Measurements from ENCODE around the gene RDH13. TPM values are rescaled to one million over a fixed set of nuclear protein-coding genes. Genes with fewer than 3 reads are reported as not detected.
A peak's percentile ranks its signal among the peaks of the same experiment; 100 is the strongest.
"Not testable (repeated sequence)": the region's sequence is repeated elsewhere in the genome, so short reads cannot be mapped to it uniquely, and the experiment has no call there.

RDH13 gene
- total RNA-seq, 1 experiment from 2014 or later: 30.5 TPM

- H3K9me3 ChIP-seq (replicated peaks): 0 out of 2 replicates have a peak, but pooled peaks cover 3% of the 10 kb centered on the region
- no peaks in the 10 kb centered on the region for H3K4me1 ChIP-seq
- no peak for DNase-seq
- no peaks in the 10 kb centered on the region for H3K36me3 ChIP-seq
- H3K27me3 ChIP-seq: no peaks in the 10 kb centered on the region
- H3K27ac ChIP-seq: peak overlapping the region; percentile 90
- H3K4me3 ChIP-seq: peak overlapping the region; percentile 52
Measured at GRCh38 chr19:55031178-55031577, 31.8 kb downstream of the RDH13 start.

- Histone ChIP-seq H3K9me3 (replicated peaks) (0 out of 2 replicates have a peak, but pooled peaks cover 5% of the 10 kb centered on the region), H3K4me1 (no peaks in the 10 kb centered on the region), H3K36me3 (no peaks in the 10 kb centered on the region), H3K27me3 (no peaks in the 10 kb centered on the region), H3K27ac (no peak overlapping the region), H3K4me3 (no peak overlapping the region)
- DNase-seq: no peak
Measured at GRCh38 chr19:55028757-55029156, 34.2 kb downstream of the RDH13 start.

GRCh38 chr19:55027472-55028337 lies 35.2 kb downstream of the RDH13 start:
- 0 out of 2 replicates have a peak, but pooled peaks cover 5% of the 10 kb centered on the region for H3K9me3 ChIP-seq (replicated peaks)
- no peak for DNase-seq
- H3K4me1 ChIP-seq: no peaks in the 10 kb centered on the region
- H3K27me3 ChIP-seq: no peaks in the 10 kb centered on the region
- H3K27ac ChIP-seq: no peak overlapping the region
- H3K36me3 ChIP-seq: no peaks in the 10 kb centered on the region
- H3K4me3 ChIP-seq: no peak overlapping the region

GRCh38 chr19:55027140-55027471 lies 35.8 kb downstream of the RDH13 start:
- not testable (repeated sequence) for H3K27me3 ChIP-seq; DNase-seq; H3K27ac ChIP-seq; H3K4me1 ChIP-seq; H3K4me3 ChIP-seq; H3K9me3 ChIP-seq (replicated peaks); H3K36me3 ChIP-seq

- H3K4me1 ChIP-seq: no peaks in the 10 kb centered on the region
- DNase-seq: no peak
- 0 out of 2 replicates have a peak, but pooled peaks cover 5% of the 10 kb centered on the region for H3K9me3 ChIP-seq (replicated peaks)
- no peaks in the 10 kb centered on the region for H3K27me3 ChIP-seq
- no peak overlapping the region for H3K27ac ChIP-seq
- H3K36me3 ChIP-seq: no peaks in the 10 kb centered on the region
- no peak overlapping the region for H3K4me3 ChIP-seq
Measured at GRCh38 chr19:55024111-55024510, 38.8 kb downstream of the RDH13 start.

GRCh38 chr19:55020351-55020750 lies 42.6 kb downstream of the RDH13 start:
- not testable (repeated sequence) for H3K36me3 ChIP-seq; H3K4me3 ChIP-seq; H3K27me3 ChIP-seq; H3K27ac ChIP-seq; H3K4me1 ChIP-seq; DNase-seq; H3K9me3 ChIP-seq (replicated peaks)

- H3K4me3 ChIP-seq: no peak overlapping the region
- no peak for DNase-seq
- H3K9me3 ChIP-seq (replicated peaks): no peaks in the 10 kb centered on the region
- no peaks in the 10 kb centered on the region for H3K27me3 ChIP-seq
- no peaks in the 10 kb centered on the region for H3K4me1 ChIP-seq
- no peaks in the 10 kb centered on the region for H3K36me3 ChIP-seq
- no peak overlapping the region for H3K27ac ChIP-seq
Measured at GRCh38 chr19:55018633-55019032, 44.3 kb downstream of the RDH13 start.

GRCh38 chr19:55018216-55018615 lies 44.7 kb downstream of the RDH13 start:
- H3K4me3 ChIP-seq: no peak overlapping the region
- H3K36me3 ChIP-seq: no peaks in the 10 kb centered on the region
- H3K27ac ChIP-seq: no peak overlapping the region
- H3K9me3 ChIP-seq (replicated peaks): no peaks in the 10 kb centered on the region
- no peak for DNase-seq
- no peaks in the 10 kb centered on the region for H3K27me3 ChIP-seq
- no peaks in the 10 kb centered on the region for H3K4me1 ChIP-seq

- Histone ChIP-seq H3K36me3 (no peaks in the 10 kb centered on the region), H3K9me3 (replicated peaks) (no peaks in the 10 kb centered on the region), H3K4me3 (no peak overlapping the region), H3K4me1 (no peaks in the 10 kb centered on the region), H3K27ac (no peak overlapping the region), H3K27me3 (no peaks in the 10 kb centered on the region)
- DNase-seq: no peak
Measured at GRCh38 chr19:55016017-55016416, 46.9 kb downstream of the RDH13 start.

- peak overlapping the region; percentile 41 for H3K4me3 ChIP-seq
- no peaks in the 10 kb centered on the region for H3K36me3 ChIP-seq
- H3K4me1 ChIP-seq: no peaks in the 10 kb centered on the region
- no peaks in the 10 kb centered on the region for H3K9me3 ChIP-seq (replicated peaks)
- no peak overlapping the region for H3K27ac ChIP-seq
- no peaks in the 10 kb centered on the region for H3K27me3 ChIP-seq
- no peak for DNase-seq
Measured at GRCh38 chr19:55015126-55015525, 47.8 kb downstream of the RDH13 start.

GRCh38 chr19:55014714-55015113 lies 48.2 kb downstream of the RDH13 start:
- H3K27ac ChIP-seq: no peak overlapping the region
- H3K4me3 ChIP-seq: peak overlapping the region; percentile 41
- H3K4me1 ChIP-seq: no peaks in the 10 kb centered on the region
- no peaks in the 10 kb centered on the region for H3K9me3 ChIP-seq (replicated peaks)
- H3K36me3 ChIP-seq: no peaks in the 10 kb centered on the region
- DNase-seq: peak; percentile 50 to 61
- no peaks in the 10 kb centered on the region for H3K27me3 ChIP-seq

- no peaks in the 10 kb centered on the region for H3K4me1 ChIP-seq
- DNase-seq: no peak
- no peaks in the 10 kb centered on the region for H3K9me3 ChIP-seq (replicated peaks)
- H3K4me3 ChIP-seq: no peak overlapping the region
- no peaks in the 10 kb centered on the region for H3K36me3 ChIP-seq
- H3K27me3 ChIP-seq: no peaks in the 10 kb centered on the region
- H3K27ac ChIP-seq: no peak overlapping the region
Measured at GRCh38 chr19:55013596-55013995, 49.4 kb downstream of the RDH13 start.

GRCh38 chr19:55012306-55012705 lies 50.6 kb downstream of the RDH13 start:
- Histone ChIP-seq H3K27ac (no peak overlapping the region), H3K36me3 (no peaks in the 10 kb centered on the region), H3K4me1 (no peaks in the 10 kb centered on the region), H3K27me3 (no peaks in the 10 kb centered on the region), H3K9me3 (replicated peaks) (no peaks in the 10 kb centered on the region), H3K4me3 (no peak overlapping the region)
- no peak for DNase-seq

GRCh38 chr19:55010561-55010960 lies 52.4 kb downstream of the RDH13 start:
- not testable (repeated sequence) for H3K9me3 ChIP-seq (replicated peaks); H3K4me1 ChIP-seq; H3K36me3 ChIP-seq; H3K27me3 ChIP-seq; H3K4me3 ChIP-seq; DNase-seq; H3K27ac ChIP-seq

GRCh38 chr19:55008781-55009180 lies 54.2 kb downstream of the RDH13 start:
- H3K9me3 ChIP-seq (replicated peaks); H3K27me3 ChIP-seq; H3K4me1 ChIP-seq; H3K36me3 ChIP-seq; H3K4me3 ChIP-seq; DNase-seq; H3K27ac ChIP-seq: not testable (repeated sequence)

GRCh38 chr19:55008189-55008588 lies 54.8 kb downstream of the RDH13 start:
- not testable (repeated sequence) for DNase-seq; H3K9me3 ChIP-seq (replicated peaks); H3K36me3 ChIP-seq; H3K27me3 ChIP-seq; H3K4me1 ChIP-seq; H3K4me3 ChIP-seq; H3K27ac ChIP-seq
